CD14-positive monocyte (primary cell): ENCODE data around the gene FOXL2. TPM values are rescaled to one million over a fixed set of nuclear protein-coding genes. Genes with fewer than 3 reads are reported as not detected.

ENCODE experiments used
- DNase-seq, 3 donors: peaks; one replicate each; pipeline ENCODE4 v3.0.0-alpha.2; 2011 to 2022
- H2AFZ ChIP-seq: 2 replicates; pipeline ENCODE4 v1.6.0; 2012; ENCODE audit warnings: mild to moderate bottlenecking, low read depth, low read length, inconsistent platforms; ENCODE audit not compliant: insufficient read depth, poor library complexity, severe bottlenecking
- H3K27ac ChIP-seq, 2 donors: 1 replicate in 1 of 2; 2 replicates in 1 of 2; pipeline ENCODE4 v1.5.1; 2012 to 2013; ENCODE audit warnings: low read length in 2 of 2, control low read depth in 1 of 2, inconsistent platforms in 1 of 2, low read depth in 1 of 2, mild to moderate bottlenecking in 1 of 2
- H3K27me3 ChIP-seq, 2 donors: one replicate each; pipeline versions ENCODE4 v1.6.0 to v1.6.1; 2011 to 2013; ENCODE audit warnings: low read length in 2 of 2; ENCODE audit not compliant: control insufficient read depth in 2 of 2, insufficient read depth in 2 of 2
- H3K36me3 ChIP-seq, 2 donors: replicated peaks in 1 of 2; 1 replicate in 1 of 2; 2 replicates in 1 of 2; pipeline versions ENCODE4 v1.5.1 to v1.6.1; 2012 to 2013; ENCODE audit warnings: low read length in 2 of 2, control low read depth in 1 of 2, inconsistent platforms in 1 of 2, mild to moderate bottlenecking in 1 of 2; ENCODE audit not compliant: insufficient read depth in 2 of 2, control insufficient read depth in 1 of 2
- H3K4me1 ChIP-seq, 2 donors: 1 replicate in 1 of 2; 2 replicates in 1 of 2; pipeline versions ENCODE4 v1.5.1 to v1.6.1; 2012 to 2013; ENCODE audit warnings: low read length in 2 of 2, control low read depth in 1 of 2, inconsistent platforms in 1 of 2, mild to moderate bottlenecking in 1 of 2, moderate library complexity in 1 of 2; ENCODE audit not compliant: insufficient read depth in 2 of 2, control insufficient read depth in 1 of 2
- H3K4me2 ChIP-seq: replicated peaks from 2 replicates; pipeline ENCODE3; 2012; ENCODE audit warnings: low read length, moderate library complexity, mild to moderate bottlenecking; ENCODE audit not compliant: poor library complexity, severe bottlenecking; ENCODE audit errors: extremely low read depth
- H3K4me3 ChIP-seq, 3 experiments: fragments of 200-600 bp in 1 of 3; sonication (generic) in 1 of 3; replicated peaks in 1 of 3; 1 replicate in 2 of 3; 2 replicates in 1 of 3; pipeline ENCODE4 v1.5.1; 2011 to 2013; ENCODE audit warnings: low read length in 3 of 3, mild to moderate bottlenecking in 3 of 3, control low read depth in 2 of 3, low read depth in 2 of 3, inconsistent platforms in 1 of 3, moderate library complexity in 1 of 3
- H3K79me2 ChIP-seq: 2 replicates; pipeline ENCODE4 v1.6.0; 2012; ENCODE audit warnings: mild to moderate bottlenecking, control low read depth, inconsistent platforms, low read length, moderate library complexity; ENCODE audit not compliant: insufficient read depth
- H3K9ac ChIP-seq: 2 replicates; pipeline ENCODE4 v1.6.0; 2017; ENCODE audit warnings: low read length, mild to moderate bottlenecking; ENCODE audit not compliant: insufficient read depth, poor library complexity, severe bottlenecking
- H3K9me3 ChIP-seq, 2 donors: replicated peaks in 1 of 2; 1 replicate in 1 of 2; 2 replicates in 1 of 2; pipeline versions ENCODE4 v1.5.1 to v1.6.1; 2012 to 2013; ENCODE audit warnings: low read length in 2 of 2, control low read depth in 1 of 2; ENCODE audit not compliant: control insufficient read depth in 1 of 2, insufficient read depth in 1 of 2
- H4K20me1 ChIP-seq: 2 replicates; pipeline ENCODE4 v1.6.0; 2012; ENCODE audit warnings: mild to moderate bottlenecking, low read length, control low read depth, moderate library complexity; ENCODE audit not compliant: insufficient read depth
- H3K27ac Mint-ChIP-seq, 7 donors: one replicate each; pipeline ENCODE4 v1.8.0; 2020; ENCODE audit warnings: mild to moderate bottlenecking in 7 of 7, mixed read lengths in 7 of 7, moderate library complexity in 6 of 7, inconsistent platforms in 2 of 7
- H3K27me3 Mint-ChIP-seq, 3 donors: one replicate each; pipeline ENCODE4 v1.8.0; 2021 to 2022; ENCODE audit warnings: low read depth in 3 of 3, mild to moderate bottlenecking in 3 of 3, mixed read lengths in 3 of 3, moderate library complexity in 3 of 3, inconsistent platforms in 1 of 3
- H3K36me3 Mint-ChIP-seq, 2 donors: one replicate each; pipeline ENCODE4 v1.8.0; 2020; ENCODE audit warnings: mixed read lengths in 2 of 2, inconsistent platforms in 1 of 2, mild to moderate bottlenecking in 1 of 2
- H3K4me1 Mint-ChIP-seq: one replicate; pipeline ENCODE4 v1.8.0; 2020; ENCODE audit warnings: mild to moderate bottlenecking, mixed read lengths
- H3K4me3 Mint-ChIP-seq, 2 donors: one replicate each; pipeline ENCODE4 v1.8.0; 2020; ENCODE audit warnings: mild to moderate bottlenecking in 2 of 2, mixed read lengths in 2 of 2, moderate library complexity in 1 of 2
- H3K9me3 Mint-ChIP-seq, 7 donors: one replicate each; pipeline ENCODE4 v1.8.0; 2020 to 2022; ENCODE audit warnings: mixed read lengths in 7 of 7, mild to moderate bottlenecking in 6 of 7, moderate library complexity in 6 of 7, inconsistent platforms in 2 of 7
- CTCF ChIP-seq: fragments of 200-600 bp; IDR thresholded peaks from one replicate; pipeline ENCODE4 v1.8.0; 2022; ENCODE audit warnings: antibody characterized with exemption, mild to moderate bottlenecking
- WGBS: methylation state at CpG from one replicate; pipeline ENCODE4 v1.1.5; 2013; ENCODE audit warnings: missing lambda C conversion rate; ENCODE audit not compliant: insufficient coverage; 5-methylcytosine and 5-hydroxymethylcytosine counted together
- intact Hi-C, 2 donors: fragments of 100-400 bp; cut with micrococcal nuclease; formaldehyde crosslinking; loops; one replicate each; pipeline versions ENCODE4 v1.15.0 to v1.15.1; 2023
- polyA plus RNA-seq, 3 donors: library from polyadenylated mRNA; depleted of rRNA in 1 of 3; unstranded in 2 of 3; stranded (reverse) in 1 of 3; fragments of 300-500 nt in 2 of 3; fragments of >200 nt in 1 of 3; fragmentation: Illumina TruSeq in 2 of 3; gene quantifications; 1 replicate in 2 of 3; 2 replicates in 1 of 3; pipeline ENCODE4 v1.2.3, GENCODE V29; 2012 to 2021

Gene FOXL2
- polyA plus RNA-seq, 3 donors, result not detected

GRCh38 chr3:138987181-138987580 lies 40.2 kb upstream of the FOXL2 start:
- Histone ChIP-seq H3K27me3 (no peaks in the 10 kb centered on the region), H3K79me2 (no peaks in the 10 kb centered on the region), H3K4me1 (no peaks in the 10 kb centered on the region), H3K27ac (no peak overlapping the region), H3K9ac (no peak overlapping the region), H3K4me3 (no peak overlapping the region), H4K20me1 (no peaks in the 10 kb centered on the region), H3K9me3 (no peaks in the 10 kb centered on the region), H3K36me3 (no peaks in the 10 kb centered on the region), H2AFZ (no peak overlapping the region), H3K4me2 (no peak overlapping the region)
- H3K27me3 Mint-ChIP-seq, result peaks cover 1 to 11% (median 7%) of the 10 kb centered on the region in 3 donors
- 100% methylated on average over 2 of the region's 2 CpGs for WGBS
- intact Hi-C loops, result no loop called here
- peaks cover 0 to 2% (median 0%) of the 10 kb centered on the region in 7 donors for H3K9me3 Mint-ChIP-seq
- H3K4me3 Mint-ChIP-seq, result no peak overlapping the region
- no peaks in the 10 kb centered on the region for H3K36me3 Mint-ChIP-seq
- no peak for TF ChIP-seq CTCF
- DNase-seq, result no peak
- H3K4me1 Mint-ChIP-seq, result no peaks in the 10 kb centered on the region
- no peak overlapping the region for H3K27ac Mint-ChIP-seq

GRCh38 chr3:138985932-138986331 lies 39.0 kb upstream of the FOXL2 start:
- peaks cover 0 to 2% (median 0%) of the 10 kb centered on the region in 7 donors for H3K9me3 Mint-ChIP-seq
- H2AFZ ChIP-seq, result no peak overlapping the region
- intact Hi-C loops, result no loop called here
- no peak overlapping the region for H3K4me2 ChIP-seq
- H3K36me3 Mint-ChIP-seq, result no peaks in the 10 kb centered on the region
- no peak for TF ChIP-seq CTCF
- no peaks in the 10 kb centered on the region for H3K79me2 ChIP-seq
- H4K20me1 ChIP-seq, result no peaks in the 10 kb centered on the region
- no peaks in the 10 kb centered on the region for H3K4me1 Mint-ChIP-seq
- H3K4me3 ChIP-seq, result no peak overlapping the region
- H3K27ac ChIP-seq, result no peak overlapping the region
- no peaks in the 10 kb centered on the region for H3K36me3 ChIP-seq
- no peaks in the 10 kb centered on the region for H3K9me3 ChIP-seq
- WGBS, result 100% methylated on average over 1 of the region's 4 CpGs
- H3K4me3 Mint-ChIP-seq, result no peak overlapping the region
- H3K27me3 ChIP-seq, result no peaks in the 10 kb centered on the region
- H3K27me3 Mint-ChIP-seq, result peaks cover 1 to 11% (median 8%) of the 10 kb centered on the region in 3 donors
- no peak for DNase-seq
- no peak overlapping the region for H3K9ac ChIP-seq
- H3K4me1 ChIP-seq, result no peaks in the 10 kb centered on the region
- no peak overlapping the region for H3K27ac Mint-ChIP-seq
